GM19240 (cell line): ENCODE data around the gene SND1.
"Not testable (repeated sequence)": the region's sequence is repeated elsewhere in the genome, so short reads cannot be mapped to it uniquely, and the experiment has no call there.

Experiments used
- DNase-seq: peaks from one replicate; pipeline ENCODE4 v3.0.0; 2011; ENCODE audit warnings: low spot score; ENCODE audit not compliant: insufficient read length

Gene SND1

GRCh38 chr7:127957886-127958285 lies 305.9 kb downstream of the SND1 start:
- no peak for DNase-seq

- DNase-seq: no peak
Measured at GRCh38 chr7:127959770-127960169, 307.8 kb downstream of the SND1 start.

GRCh38 chr7:127961786-127962453 lies 309.9 kb downstream of the SND1 start:
- no peak for DNase-seq

GRCh38 chr7:127962589-127963361 lies 310.8 kb downstream of the SND1 start:
- no peak for DNase-seq

GRCh38 chr7:127963850-127964249 lies 311.9 kb downstream of the SND1 start:
- not testable (repeated sequence) for DNase-seq

- no peak for DNase-seq
Measured at GRCh38 chr7:127967281-127967680, 315.3 kb downstream of the SND1 start.

GRCh38 chr7:127968547-127968946 lies 316.6 kb downstream of the SND1 start:
- DNase-seq: no peak

- no peak for DNase-seq
Measured at GRCh38 chr7:127973832-127974231, 321.8 kb downstream of the SND1 start.

GRCh38 chr7:127974446-127975035 lies 322.5 kb downstream of the SND1 start:
- DNase-seq: no peak

GRCh38 chr7:127976056-127976737 lies 324.2 kb downstream of the SND1 start:
- DNase-seq: no peak

GRCh38 chr7:127976738-127977120 lies 324.7 kb downstream of the SND1 start:
- DNase-seq: no peak

GRCh38 chr7:127978421-127978820 lies 326.4 kb downstream of the SND1 start:
- DNase-seq: no peak

GRCh38 chr7:127979113-127979727 lies 327.2 kb downstream of the SND1 start:
- no peak for DNase-seq

GRCh38 chr7:127979728-127980126 lies 327.7 kb downstream of the SND1 start:
- DNase-seq: no peak

GRCh38 chr7:127980901-127981300 lies 328.9 kb downstream of the SND1 start:
- DNase-seq: no peak

- no peak for DNase-seq
Measured at GRCh38 chr7:127981965-127982364, 330.0 kb downstream of the SND1 start.

- DNase-seq: no peak
Measured at GRCh38 chr7:127983804-127984332, 331.9 kb downstream of the SND1 start.

GRCh38 chr7:127986581-127987521 lies 334.9 kb downstream of the SND1 start:
- no peak for DNase-seq

- no peak for DNase-seq
Measured at GRCh38 chr7:127988751-127989150, 336.8 kb downstream of the SND1 start.

- no peak for DNase-seq
Measured at GRCh38 chr7:127993317-127993716, 341.3 kb downstream of the SND1 start.
